HL-60/S4 (cell line): ENCODE measurements around the gene HES4.
"Not testable (repeated sequence)": the region's sequence is repeated elsewhere in the genome, so short reads cannot be mapped to it uniquely, and the experiment has no call there.

Source experiments
- in situ Hi-C: fragments of 300-500 bp; cut with MboI; formaldehyde crosslinking; loops from 2 replicates; pipeline ENCODE4 v1.14.3; 2022; ENCODE audit warnings: low sequenced_read_pairs

The HES4 gene

DNA sequence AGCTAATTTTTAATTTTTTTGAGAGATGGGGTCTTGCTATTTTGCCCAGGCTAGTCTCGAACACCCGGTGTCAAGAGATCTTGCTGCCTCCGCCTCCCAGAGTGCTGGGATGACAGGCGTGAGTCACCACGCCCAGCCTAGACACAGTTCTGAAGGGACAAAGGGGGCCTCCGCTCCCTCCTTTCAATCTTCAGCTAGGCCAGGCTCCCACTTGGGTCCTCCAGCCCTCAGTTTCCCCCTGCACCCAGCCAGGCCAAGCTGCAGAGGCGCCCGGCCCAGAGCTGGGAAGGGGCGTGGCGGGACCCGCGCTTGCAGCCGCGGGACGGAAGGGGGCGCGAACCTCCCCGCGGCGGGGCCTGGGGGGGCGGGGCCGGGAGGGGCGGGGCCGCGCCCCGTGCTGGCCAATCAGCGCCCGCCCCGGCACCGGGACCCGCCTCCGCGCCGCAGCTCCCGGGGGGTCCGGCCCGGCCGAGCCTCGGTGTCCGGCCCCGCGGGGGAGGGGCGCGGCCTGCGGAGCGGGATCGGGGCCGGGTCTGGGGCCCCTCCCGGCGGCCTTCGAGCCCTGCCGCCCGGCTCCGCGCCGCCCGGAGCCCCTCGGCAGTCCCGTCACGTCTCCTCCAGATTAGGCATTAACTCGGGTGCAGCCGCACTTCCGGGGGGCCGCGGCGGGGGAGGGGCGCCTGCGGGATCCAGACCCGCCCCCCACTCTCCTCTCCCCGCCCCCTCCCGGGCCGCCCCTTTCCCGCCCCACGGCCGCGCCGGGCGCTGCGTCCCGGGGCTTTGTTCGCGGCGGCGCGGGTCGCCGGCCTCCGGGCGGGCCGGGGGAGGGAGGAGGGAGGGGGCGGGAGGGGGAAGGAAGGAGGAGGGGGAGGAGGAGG lies 19.5 kb upstream of the HES4 start:
- in situ Hi-C loops = no loop called here

DNA sequence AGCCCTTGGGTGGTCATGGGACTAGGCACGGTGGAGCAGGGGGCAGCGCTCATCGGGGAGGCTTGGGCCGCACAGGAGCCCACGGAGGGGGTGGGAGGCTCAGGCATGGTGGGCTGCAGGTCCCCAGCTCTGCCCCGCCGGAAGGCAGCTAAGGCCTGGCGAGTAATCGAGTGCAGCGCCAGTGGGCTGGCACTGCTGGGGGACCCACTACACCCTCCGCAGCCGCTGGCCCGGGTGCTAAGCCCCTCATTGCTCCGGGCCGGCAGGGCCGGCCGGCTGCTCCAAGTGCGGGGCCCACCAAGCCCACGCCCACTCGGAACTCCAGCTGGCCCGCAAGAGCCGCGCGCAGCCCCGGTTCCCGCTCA lies 18.4 kb upstream of the HES4 start:
- in situ Hi-C loops = not testable (repeated sequence)

DNA sequence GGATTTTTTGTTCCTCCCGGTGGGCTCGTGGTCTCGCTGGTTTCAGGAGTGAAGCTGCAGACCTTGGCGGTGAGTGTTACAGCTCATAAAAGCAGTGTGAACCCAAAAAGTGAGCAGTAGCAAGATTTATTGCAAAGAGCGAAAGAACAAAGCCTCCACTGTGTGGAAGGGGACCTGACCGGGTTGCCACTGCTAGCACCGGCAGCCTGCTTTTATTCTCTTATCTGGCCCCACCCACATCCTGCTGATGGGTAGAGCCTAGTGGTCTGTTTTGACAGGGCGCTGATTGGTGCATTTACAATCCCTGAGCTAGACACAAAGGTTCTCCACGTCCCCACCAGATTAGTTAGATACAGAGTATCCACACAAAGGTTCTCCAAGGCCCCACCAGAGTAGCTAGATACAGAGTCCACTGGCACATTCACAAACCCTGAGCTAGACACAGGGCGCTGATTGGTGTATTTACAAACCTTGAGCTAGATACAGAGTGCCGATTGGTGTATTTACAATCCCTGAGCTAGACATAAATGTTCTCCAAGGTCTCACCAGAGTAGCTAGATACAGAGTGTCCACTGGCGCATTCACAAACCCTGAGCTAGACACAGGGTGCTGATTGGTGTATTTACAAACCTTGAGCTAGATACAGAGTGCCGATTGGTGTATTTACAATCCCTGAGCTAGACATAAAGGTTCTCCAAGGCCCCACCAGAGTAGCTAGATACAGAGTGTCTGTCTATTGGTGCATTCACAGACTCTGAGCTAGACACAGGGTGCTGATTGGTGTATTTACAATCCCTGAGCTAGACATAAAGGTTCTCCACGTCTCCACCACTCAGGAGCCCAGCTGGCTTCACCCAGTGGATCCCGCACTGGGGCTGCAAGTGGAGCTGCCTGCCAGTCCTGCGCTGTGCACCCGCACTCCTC lies 17.8 kb upstream of the HES4 start:
- in situ Hi-C loops = not testable (repeated sequence)

DNA sequence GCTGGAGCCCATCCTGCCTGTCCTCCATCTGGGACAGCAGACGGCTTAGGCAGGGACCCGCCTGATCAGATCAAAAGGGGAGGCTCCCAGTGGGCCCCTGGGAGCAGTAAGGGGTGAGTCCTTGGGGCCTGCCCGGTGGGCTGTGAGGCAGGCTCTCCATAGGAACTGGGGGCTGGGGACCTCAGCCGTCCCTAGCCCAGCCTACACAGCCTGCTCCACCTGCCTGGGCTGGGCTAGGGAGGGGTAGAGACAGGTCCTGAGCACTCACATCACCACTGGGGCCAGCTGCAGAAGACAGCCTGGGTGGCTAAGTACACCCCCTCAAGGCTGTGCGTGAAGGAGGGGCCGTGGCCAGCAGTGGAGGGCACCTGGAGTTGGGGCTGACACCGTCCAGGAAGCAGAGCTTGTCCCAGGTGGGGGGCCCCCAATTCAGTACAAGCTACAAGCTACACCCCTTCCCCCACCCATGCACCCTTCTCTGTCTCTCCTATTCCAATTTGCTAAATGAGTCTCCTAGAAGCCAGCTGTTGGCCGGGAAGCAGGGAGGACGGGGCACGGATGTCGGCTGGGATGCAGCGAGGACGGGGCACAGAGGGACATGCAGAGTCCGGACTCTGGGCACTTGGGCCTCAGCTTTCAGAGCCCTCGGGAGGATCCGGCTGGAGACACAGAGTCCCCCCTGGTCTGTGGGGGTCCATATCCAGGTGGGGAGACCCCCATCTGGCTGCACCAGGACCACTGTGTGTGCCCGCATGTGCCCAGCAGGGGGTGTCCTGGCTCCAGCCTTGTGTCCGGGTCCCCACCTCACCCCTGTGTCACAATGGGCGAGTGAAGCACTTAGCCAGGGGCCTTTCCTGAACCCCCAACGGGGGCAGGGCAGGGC lies 15.1 kb upstream of the HES4 start:
- in situ Hi-C loops = no loop called here

DNA sequence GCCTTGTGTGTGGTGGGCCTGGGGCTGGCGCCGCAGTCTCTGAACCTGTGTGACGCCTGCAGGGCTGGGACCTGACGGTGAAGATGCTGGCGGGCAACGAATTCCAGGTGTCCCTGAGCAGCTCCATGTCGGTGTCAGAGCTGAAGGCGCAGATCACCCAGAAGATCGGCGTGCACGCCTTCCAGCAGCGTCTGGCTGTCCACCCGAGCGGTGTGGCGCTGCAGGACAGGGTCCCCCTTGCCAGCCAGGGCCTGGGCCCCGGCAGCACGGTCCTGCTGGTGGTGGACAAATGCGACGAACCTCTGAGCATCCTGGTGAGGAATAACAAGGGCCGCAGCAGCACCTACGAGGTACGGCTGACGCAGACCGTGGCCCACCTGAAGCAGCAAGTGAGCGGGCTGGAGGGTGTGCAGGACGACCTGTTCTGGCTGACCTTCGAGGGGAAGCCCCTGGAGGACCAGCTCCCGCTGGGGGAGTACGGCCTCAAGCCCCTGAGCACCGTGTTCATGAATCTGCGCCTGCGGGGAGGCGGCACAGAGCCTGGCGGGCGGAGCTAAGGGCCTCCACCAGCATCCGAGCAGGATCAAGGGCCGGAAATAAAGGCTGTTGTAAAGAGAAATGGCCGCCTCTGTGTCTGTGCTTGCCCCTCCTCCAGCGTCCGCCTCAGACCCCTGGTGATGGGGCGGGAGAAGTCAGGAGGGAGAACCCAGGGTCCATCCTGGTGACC lies 14.2 kb upstream of the HES4 start:
- in situ Hi-C loops = no loop called here

DNA sequence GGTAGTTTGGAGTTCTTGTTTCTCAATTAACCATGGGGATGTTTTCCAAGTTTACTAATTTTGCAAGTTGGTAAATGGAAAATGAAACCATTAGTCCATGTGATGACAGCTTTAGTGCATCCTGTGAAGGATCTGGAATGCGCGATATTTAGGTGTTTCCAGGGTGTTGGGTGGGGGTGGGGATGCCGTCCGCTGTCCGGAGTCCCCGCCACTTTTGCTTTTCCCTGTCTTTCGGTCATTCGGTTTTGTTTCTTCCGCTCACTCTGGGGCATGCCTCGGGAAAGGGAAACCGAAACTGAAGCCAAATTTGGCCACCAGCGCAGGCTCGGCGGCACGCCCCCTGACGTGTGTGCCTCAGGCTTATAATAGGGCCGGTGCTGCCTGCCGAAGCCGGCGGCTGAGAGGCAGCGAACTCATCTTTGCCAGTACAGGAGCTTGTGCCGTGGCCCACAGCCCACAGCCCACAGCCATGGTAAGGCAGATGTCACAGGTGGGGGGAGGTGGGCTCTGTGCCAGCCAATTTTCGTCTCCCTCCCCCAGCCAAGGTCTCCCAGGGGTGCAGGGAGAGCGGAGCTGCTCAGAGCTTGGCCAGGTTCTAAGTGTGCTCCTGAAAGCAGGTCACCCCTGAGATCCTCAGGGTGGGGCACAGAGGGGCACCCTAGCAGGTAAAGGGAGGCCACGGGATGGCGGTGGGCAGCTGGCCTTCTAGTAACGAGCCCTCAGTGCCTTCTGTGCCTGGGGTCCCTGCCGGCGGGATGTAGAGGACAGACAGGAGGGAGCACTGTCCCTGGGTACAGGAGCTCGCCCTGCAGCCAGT lies 13.4 kb upstream of the HES4 start, which contains the start of gene ISG15:
ISG15 (plus strand) TSS at position 393 of the 817 bp plus-strand sequence; CDS start at position 470, 77 bp downstream.
- in situ Hi-C loops = no loop called here

DNA sequence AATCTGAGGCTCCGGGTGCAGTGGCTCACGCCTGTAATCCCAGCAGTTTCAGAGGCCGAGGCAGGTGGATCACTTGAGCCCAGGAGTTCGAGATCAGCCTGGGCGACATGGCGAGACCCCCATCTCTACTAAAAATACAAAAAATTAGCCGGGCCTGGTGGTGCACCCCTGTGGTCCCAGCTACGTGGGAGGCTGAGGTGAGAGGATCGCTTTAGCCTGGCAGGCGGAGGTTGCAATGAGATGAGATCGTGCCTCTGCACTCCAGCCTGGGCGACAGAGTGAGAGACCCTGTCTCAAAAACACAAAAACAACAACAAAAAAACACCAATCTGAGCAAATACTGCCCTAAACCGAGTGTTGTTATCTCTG lies 12.8 kb upstream of the HES4 start:
- in situ Hi-C loops = not testable (repeated sequence)

DNA sequence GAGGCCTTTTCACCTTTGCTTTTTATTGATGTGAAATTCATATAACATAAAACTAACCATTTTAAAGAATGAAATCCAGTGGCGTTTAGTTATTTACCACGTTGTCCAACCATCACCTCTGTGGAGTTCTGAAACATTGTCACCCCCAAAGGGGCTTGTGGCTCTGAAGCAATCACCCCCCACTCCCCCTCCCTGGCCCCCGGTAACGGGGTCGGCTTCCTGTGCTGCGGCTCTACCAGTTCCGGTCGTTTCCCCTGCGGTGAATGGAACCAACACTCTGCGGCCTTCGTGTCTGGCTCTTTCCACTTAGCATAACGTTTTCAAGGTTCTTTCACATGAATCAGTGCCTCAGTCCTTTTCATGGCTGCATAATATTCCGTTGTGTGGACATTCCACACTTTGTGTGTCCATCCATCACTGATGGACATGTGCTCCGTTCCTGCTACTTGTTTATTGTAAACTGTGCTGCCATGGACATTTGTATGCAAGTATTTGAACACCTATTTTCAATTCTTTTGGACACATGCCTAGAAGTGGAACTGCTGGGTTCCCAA lies 11.6 kb upstream of the HES4 start:
- in situ Hi-C loops = no loop called here

DNA sequence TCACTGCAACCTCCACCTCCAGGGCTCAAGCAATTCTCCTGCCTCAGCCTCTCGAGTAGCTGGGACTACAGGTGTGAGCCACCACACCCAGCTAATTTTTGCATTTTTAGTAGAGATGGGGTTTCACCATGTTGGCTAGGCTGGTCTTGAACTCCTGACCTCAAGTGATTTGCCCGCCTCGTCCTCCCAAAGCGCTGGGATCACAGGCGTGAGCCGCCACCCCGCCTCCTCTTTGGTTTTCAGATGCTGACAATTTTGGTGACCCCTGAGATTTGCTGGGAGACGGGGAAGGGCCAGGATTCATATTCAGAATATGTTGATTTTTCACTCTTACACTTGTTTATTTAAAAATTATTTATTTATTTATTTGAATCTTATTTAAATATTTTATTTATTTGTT lies 10.2 kb upstream of the HES4 start:
- in situ Hi-C loops = not testable (repeated sequence)

DNA sequence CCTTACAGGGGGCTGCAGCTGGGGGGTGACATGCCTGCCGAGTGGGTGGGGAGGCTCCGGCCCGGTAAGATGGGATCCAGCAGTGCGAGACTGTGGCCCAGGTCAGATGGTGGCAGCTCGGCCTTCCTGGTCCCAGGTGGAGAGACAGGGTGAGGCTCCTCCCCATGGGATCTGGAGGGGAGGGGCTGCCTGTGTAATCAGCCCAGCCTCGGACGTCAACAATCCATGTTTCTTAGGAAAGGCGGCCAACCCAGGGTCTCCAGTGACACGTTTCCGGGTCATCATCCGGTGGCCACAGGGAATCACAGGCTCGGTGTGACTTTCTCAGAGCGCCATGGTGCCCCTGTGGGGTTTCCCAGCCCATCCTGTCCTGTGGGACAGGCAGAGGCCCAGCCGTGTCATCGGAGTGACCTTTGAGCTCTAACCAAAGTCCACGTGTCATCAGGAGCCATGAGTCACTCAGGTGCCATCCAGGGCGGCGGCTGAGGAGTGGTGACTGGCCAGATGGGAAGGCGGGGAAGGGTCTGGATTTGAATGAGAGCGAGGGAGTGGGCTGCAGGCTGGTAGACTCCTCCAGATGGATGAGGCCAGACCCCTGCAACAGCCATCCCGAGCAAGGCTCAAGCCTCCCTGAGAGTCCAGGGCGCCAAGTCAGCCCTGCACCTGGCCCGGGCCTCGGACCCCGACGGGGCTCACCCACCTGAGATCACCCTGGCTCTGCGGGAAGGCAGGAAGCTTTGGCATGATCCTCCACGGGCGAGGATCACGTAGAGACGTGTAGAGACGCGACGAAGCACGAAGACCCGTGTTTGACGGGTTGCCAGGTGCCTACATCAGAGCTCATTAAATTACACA lies 6.6 kb upstream of the HES4 start:
- in situ Hi-C loops = no loop called here

DNA sequence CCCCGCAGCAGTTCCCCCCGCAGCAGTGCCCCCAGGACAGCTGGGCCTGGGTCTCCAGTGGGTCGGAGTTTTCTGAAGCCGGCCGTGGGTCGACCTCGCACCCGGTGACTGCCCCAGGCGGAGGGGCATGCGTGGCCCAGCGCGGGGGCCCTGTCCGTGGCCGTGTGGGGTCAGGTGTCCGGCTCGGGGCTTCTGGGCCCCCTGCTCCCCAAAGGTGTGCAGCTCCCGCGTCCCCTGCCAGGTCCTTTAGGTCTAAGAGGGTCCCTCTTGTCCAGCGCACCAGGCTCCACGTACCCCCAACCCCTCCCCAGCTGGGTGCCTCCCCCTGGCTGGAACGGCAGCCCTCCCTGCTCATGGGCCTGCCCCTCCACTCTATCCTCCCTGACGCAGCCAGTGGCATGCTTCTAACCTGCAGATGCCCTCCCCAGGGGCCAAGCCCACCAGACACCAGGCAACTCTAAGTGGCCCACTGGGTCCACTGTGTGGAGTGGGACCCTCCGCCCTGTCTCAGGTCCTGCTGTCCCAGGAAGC lies 5.9 kb upstream of the HES4 start:
- in situ Hi-C loops = no loop called here

DNA sequence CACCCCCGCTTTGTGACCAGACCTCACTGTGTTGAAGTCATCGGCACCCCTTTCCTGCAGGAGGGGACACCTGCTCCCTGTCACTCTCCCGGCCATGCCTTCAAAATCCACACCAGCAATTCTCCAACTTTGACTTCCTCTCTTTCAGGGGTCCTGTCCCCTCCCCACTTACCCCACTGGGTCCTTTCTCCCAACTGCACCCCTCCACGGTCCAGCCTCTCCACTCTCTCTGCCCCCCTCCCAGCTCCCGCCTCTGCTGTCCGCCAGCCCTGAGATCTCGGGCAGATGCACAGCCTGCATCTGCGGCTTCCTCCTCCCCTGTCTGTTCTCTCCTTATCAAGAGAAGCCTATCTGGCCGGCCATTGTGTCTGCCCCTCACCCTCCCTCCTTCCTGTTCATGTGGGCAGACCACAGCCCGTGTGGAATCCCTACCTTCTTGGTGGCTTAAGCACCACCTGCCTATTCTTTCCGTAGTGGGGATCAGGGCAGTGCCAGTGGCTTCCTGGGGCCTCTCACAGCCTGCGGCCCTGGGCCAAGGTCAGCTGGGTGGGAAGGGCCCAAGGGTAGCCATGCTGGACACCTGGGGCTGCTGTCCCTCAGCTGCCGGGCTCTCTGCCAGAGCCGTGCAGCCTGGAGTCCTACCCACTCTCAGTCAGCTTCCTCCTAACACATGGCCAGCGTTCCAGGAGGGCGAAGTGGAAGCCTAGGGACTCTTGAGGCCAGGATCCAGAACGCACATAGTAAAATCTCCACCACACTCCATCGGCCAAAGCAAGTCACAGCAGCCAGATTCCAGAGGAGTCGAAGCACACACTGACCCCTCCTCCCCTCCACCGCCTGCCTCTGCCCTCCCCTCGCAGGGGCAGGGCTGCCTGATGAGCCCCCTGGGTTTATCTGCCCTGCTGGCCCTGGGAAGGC lies 5.1 kb upstream of the HES4 start:
- in situ Hi-C loops = no loop called here

DNA sequence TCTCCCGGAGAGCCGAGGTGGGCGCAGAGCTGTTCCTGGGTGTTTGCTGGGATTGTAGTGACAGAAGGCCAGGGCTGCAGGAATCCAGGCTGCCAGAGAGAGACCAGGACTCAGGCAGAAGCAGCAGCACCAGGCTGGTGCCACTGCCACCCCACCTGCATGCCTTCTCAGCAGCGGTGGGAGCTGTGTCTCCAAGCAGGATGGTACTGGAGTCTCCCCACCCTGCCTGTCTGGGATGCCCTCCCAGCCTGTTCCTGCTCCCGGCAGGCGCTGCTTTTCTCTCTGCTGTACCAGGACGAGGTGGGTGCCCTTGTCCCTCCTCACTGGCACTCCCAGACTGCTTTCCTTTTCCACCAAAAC lies 4.5 kb upstream of the HES4 start:
- in situ Hi-C loops = no loop called here

DNA sequence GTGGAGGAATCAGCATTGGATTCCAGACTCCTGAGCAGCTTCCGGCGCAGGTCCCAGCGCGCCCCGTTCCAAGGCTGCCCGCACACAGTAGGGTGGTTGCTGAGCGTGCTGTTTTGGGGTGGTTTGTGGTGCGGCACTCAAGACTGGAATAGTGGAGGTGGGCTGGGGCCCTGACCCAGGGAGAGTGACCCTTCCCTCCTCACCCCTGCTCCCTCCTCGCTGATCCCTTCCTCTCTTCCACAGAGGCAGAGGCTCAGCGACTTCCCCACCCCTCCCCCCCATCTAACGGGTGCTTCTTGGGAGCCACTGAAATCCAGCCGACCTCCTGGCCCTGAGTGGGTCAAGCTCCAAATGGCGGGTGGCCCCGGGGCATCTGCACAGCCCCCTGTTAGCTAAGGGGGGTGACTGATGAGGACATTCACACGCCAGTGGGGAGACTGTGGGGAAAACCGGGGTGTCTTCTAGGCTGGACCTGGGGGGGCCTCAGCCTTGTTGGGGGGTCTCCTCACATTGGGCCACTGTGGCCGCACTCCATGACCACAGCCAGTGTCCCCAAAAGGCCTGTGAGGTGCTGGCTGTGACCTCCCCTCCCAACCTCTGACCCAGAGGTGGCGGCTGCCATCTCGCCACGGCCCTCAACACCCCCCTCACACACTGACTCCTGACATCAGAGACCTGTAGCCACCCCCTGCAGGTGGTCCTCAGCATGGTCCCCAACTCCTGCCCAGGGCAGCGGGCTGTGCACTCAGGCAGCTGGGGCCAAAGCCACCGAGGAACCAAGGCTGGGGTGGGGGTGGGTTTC lies 3.9 kb upstream of the HES4 start:
- in situ Hi-C loops = no loop called here

DNA sequence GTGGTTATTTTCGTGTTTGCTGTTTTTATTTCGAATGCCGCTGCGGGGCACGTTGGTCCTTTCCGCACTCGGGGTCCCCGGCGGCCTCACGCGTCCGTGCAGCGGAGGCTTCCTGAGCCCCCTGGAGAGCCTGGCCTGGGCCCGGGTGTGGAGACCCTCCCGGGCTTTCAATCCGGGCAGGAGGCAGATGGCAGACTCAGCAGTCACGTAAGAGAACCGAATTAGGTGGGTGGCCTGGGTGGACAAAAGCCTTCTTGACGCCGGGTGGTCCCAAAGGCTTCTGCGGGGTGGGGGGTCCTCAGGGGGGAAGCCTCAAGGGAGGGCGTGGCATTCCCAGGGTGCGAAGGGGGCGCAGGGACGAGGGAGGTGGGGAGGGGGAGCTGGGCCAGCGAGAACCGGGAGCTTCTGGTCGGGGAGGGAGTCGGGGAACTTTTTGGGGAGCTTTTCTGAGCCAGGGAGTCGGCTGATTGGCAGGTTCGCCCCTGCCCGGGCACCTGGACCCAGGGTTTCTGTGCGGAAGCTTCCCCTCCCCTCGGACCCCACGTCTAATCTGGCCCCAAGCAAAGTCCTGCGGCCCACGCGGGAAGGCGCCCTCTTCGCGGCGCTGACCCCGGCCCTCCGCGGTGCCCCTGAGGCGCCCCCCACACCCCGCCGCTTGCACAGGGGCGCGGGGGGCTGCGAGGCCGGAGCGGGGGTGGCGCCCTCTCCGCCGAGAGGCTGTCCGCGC lies 1.3 kb upstream of the HES4 start:
- in situ Hi-C loops = no loop called here
